ENCODE measurements around the gene UGT2B10.

Gene UGT2B10

DNA sequence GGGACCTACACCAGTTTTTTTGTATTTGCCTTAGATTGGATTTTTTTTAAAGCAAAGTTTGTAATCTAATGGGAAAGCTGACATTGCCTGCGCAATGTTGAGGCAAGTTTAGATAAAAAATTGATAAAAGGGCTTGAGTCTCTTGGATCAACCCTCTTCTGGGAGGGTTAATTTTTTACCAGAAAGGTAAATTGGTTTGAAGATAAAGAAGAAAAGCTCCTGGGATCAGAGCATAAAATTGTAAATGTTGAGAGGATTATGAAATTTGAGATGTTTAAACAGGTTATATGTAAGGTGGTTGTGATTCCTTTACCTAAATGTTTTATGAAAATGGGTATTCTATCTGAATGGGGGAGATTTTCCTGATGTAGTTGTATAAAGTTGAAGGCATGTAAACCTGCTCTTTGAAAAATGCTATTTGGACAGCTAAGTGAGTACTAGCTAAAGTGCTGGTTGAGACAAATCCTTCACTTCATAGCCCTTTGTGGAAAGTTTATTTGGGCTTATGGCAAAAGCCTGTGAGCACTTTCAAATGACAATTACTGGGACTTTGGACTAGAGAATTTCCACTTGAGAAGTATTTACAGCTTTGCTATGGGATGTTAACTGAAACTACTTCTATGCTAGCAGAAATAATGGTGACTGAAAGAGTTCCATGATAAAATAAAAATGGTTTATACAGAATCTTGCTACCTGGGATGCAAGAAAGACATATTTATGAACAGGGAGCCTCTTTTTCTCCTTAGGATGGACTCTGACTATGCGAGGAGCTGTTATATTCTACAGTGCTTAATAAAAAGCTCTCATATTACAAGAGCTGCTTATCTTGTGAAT, 56.2 kb downstream of the UGT2B10 start:
- DNase-seq: no peak

DNA sequence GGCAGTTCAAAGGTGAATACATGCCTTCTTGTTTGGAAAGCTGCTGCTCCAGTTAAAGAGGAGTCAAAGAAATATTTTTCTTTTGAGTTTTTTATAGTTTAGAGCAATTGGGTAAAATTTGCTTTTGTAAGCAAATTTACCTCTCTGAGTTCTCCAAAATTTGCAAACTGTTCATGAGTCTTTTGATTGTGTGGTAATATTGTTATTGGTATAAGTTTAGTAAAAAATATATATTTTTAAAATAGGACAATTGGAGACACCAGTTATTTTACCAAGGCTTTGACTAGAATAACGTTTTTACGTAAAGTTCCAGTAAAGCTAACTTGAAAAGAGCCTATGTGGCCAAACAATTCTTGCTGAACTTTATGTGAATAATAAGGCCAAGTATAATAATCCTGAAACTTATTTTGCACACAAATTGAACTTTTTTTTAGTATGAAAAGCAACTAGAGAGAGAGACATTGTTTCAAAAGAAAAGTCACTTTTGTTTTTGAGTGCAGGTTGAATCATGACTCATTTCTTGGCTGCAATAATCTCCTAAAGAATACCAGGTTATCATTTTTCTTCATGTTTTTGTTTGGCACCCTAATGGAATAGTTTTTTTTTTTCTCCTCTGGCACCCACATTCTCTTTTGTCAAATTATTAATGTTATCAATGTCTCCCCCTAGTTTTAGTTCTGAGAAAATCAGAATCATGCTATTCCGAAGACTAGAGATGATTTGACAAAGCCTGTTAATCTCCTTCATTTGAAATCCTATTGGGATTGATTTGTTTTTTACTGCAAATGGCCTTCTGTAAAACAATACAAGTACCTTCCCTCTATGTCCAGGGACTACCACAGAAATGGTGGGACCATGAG, 57.1 kb downstream of the UGT2B10 start:
- DNase-seq: no peak

DNA sequence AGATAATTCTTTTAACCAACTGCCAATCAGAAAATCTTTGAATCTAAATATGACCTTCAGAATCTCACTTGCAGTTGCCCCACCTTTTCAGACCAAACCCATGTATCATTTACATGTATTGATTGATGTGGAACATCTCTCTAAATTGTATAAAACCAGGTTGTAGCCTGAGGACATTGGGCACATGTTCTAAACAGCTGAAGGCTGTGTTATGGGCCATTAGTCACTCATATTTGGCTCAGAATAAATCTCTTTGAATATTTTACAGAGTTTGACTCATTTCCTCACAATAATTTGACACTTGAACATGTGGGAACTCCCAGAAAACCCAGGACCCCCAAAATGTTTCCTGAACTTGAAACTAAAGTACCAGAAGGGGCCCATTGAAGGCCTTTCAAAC, 58.7 kb downstream of the UGT2B10 start:
- no peak for DNase-seq

DNA sequence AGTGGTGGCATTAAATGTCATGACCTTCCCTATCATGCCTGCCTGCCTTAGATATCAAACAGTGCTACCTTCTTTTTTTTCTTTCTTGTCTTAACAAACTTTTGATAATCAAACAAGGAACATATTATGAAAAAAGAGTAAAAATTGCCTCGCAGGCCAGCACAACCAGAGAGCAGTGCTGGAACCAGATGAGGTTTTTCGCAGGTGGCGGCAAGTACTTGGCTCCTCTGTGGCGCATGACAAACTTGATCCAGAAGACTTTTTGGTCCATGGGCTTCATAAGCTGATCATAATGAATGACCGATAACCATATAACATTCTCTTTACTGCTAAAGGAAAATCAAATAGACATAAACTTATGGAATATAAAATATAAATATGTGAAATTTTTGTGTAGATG, 61.8 kb downstream of the UGT2B10 start:
- no peak for DNase-seq

DNA sequence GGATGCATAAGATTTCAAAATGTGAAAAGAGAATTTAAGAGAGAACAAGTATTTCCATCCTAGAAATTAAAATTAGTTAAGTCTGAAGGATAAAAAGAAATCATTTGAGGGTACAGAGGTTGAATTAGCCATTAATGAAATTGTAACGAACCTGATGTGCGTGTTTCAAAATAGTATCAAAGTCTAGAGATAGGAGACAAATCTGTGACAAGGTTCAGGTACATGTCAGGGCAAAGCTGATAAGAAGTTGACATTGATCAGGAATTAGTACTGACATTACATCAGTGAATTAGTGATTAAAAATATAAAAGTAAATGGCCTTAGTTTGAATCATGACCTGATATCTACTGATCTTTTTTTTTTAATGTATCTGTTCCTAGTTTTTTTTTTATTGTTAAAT, 62.3 kb downstream of the UGT2B10 start:
- no peak for DNase-seq

Measured in NCI-H2107 (cell line).